Stimulated activated naive CD8-positive, alpha-beta T cell treated with anti-CD3 and anti-CD28 coated beads, Interleukin-15, Interleukin-2, amounts not matched to agents 100 U/mL and 50 U/mL, for 24 hours (primary cell): ENCODE data around the gene CYSTM1.

Experiments used
- ATAC-seq: fragments of 150-1000 bp; cut with Tn5 transposase; one replicate; pipeline ENCODE4 v1.10.0; 2021
- DNase-seq: peaks from one replicate; pipeline ENCODE4 v3.0.0; 2021

The CYSTM1 gene

DNA sequence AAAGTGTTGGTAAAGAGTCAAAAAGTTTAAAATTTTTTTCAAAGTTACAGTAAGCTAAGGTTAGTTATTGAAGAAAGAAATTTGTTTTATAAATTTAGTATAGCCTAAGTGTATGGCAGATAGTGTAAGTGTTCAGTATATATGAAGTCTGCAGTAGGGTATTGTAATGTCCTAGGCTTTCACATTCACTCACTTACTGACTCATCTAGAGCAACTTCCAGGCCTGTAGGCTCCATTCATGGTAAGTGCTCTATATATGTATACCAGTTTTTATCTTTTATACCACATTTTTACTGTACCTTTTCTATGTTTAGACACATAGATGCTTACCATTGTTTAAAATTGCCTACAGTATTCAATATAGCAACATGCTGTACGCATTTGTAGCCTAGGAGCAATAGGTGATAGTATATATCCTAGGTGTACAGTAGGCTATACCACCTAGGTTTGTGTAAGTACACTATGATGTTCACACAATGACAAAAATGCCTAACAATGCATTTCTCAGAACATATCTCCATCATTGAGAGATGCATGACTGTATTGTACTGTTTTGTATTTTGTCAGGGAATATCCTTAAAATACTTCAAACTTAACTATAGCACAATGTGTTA is 38.5 kb downstream of the CYSTM1 start:
- DNase-seq (no peak), ATAC-seq (peak; percentile 66)

DNA sequence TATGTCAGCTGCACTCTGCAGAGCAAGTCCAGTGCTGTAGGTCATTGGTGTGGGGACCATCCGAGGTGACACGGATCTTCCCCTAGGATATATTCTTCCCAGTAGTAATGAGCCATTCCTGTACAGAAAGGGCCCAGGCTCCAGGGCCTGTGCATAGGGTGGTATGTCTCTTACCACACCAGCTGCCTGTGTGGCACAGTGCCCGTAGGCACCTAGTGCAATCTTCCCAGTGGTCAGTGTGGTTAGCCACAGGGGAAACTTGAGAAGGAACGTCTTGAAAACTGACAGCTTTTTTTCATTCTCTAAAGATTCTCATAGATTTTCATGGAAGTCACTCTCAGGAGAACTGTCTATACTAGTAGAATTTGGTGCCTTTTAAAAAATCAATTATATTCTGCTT is 39.8 kb downstream of the CYSTM1 start:
- DNase-seq (peak; percentile 14), ATAC-seq (no peak)

DNA sequence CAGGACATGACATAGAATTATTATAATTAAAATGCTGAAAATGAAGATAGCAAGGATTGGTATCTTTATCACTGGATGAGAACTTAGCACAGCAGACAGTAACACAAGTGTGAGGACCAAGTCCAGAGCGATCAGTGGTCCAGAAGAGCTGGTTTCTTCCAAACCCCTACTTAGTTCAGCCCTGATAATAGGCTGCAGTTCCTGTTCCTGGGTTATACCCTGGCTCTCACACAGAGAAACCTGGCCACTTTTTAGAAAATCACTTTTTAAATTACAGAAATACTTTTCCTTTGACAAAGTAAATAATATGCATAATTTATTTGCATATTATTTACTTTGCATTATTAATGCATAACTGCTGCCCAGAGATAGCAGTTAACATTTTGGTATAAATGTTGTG is 40.3 kb downstream of the CYSTM1 start:
- no peak for DNase-seq
- ATAC-seq = no peak

DNA sequence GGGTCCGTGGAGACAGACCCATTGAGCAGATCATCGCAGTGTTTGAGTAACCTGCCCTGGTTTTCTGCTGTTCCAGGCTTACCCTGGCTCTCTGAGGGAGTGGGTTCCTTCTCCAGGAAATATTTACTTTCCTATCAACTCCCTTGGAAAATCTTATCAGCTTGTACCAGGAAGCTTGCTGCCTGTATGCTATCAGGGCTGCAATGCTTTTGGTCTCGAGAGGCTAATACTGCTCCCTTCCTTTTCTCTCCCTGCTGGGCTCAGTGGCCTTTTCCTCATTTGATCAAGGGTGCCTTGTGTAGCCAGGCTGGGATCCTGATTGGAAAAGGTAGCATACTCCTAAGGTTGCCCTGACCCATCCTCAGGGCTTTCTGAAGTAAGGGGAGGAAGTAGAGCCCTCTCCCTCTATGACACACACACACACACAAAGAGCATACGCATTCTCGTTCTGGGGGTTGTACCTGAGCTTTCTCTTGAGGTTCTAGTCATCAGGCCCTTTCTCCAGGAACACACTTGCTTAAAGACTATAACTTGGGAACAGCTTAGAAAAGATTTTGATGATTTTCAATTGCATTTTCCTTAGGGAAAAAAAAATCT is 41.6 kb downstream of the CYSTM1 start:
- ATAC-seq = no peak
- DNase-seq = no peak

DNA sequence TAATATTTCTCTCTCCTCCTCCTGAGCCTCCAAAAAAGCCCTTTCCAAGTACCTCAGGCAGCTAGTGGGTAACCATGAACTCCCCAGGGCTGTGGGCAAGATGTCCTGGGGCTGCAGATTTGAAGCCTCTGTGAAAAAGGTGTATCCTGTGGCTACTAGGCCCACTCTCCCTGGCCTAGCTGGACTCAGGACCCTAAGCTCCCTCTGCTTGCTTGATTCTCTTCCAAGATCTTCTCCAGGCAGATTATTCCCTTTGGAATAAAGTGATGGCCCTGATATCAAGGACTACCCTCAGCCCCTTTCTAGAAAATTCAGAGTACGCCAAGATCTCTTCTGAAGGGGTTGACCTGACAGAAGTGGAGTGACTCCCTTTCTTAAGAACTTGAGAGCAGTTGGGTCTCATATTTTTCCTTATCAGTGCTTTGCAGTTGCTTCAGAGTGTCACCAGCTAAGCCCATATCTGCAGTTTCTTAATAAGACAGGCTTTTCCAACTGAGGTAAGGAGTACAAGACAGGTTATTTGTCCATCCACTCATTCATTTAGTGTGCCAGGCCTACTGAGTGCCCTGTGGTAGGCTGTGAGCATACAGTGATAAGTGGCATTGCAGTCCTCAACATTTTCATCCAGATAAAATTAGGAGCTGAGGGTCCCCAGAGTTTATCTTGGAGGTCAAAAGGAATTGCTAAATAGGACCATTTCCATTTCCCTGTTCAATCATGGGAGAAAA is 42.5 kb downstream of the CYSTM1 start:
- no peak for DNase-seq
- no peak for ATAC-seq

DNA sequence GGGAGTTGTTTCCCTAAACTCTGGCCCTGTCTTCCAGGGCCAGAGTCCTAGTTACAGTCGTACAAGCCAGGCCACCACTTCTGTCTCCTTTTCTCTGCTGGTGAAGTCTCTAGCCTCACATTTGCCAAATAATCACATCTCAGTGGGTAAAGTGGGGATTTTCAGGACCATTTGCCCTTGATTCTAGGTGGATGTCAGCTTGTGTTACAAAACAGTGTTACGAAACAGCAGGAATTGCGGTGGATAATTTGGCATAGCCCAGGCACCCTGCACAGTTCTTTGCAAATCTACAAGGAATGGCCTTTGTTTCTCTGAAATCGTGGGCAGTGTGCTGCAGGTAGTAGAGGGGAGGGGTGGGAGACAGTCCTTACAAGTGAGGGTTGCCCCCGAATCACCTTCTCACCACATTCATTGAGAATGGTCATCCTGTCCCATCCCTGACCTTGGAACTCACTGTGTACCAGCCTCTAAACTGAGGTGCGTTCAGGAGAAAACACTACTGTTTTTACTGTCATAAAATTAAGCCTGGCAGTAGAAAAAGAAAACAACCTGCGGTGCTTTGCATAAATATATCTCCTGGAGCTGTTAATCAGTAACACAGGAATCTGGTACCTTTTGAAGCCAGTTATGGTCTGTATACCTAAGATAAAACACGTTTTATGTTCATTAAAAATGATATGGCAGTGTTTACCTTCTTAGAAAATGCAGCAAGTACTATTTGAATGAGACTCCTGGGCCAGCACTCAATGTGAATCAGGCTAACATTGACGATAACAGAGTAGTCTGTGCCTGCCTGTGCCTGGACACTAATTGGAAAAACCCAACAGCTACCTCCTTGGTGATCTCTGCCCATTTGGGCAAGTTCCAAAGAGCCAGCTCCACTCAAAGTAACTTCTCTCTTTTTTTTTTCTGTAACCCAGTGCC is 44.3 kb downstream of the CYSTM1 start:
- ATAC-seq (no peak), DNase-seq (no peak)

GRCh38 chr5:140220032-140220697 is 45.2 kb downstream of the CYSTM1 start:
- ATAC-seq (peak; percentile 72), DNase-seq (peak; percentile 20)

DNA sequence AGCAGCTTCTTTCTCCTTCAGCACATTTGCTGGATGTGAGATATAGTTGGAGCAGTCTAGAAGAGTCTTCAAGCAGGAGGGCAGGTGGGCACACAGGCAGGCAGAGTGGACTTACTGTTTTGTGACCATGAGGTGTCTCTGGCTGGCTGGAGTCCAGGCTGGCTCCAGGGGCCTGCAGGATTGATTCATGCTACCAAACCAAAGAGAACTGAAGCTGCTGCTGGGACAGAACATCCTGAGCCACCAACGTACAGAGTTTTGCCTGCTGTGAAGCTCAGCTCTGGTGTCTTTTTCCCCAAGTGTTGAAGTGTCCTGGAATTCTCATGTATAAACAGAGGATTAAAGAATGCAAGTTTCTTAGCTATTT is 45.7 kb downstream of the CYSTM1 start:
- ATAC-seq (no peak), DNase-seq (no peak)

DNA sequence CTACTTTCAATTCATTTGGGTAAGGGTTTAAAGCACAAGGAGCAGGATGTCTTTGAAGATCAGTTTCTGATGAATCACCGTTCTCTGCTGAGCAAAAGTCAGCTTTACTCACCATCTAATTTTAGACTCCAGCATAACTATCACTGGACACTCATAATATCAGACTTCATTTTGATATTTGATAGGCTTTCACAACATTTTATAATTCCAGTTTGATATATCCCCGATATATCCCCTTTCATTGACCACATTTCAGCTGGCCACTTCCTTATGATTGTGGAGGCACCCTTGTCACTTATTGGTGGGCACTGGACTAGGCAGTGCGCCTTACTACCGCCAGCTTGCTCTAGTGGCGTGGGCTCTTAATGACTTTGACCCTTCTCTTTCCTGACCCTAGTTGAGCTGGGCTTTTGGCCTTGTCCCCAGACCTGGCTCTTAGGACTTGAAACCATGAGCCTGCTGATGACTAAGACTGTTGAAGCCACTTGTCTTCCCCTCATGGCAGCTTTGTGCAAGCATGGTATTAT is 46.8 kb downstream of the CYSTM1 start:
- DNase-seq (no peak), ATAC-seq (peak; percentile 67)

- no peak for ATAC-seq
- DNase-seq = no peak
These were observed 47.4 kb downstream of the CYSTM1 start for GRCh38 chr5:140222416-140222815.

DNA sequence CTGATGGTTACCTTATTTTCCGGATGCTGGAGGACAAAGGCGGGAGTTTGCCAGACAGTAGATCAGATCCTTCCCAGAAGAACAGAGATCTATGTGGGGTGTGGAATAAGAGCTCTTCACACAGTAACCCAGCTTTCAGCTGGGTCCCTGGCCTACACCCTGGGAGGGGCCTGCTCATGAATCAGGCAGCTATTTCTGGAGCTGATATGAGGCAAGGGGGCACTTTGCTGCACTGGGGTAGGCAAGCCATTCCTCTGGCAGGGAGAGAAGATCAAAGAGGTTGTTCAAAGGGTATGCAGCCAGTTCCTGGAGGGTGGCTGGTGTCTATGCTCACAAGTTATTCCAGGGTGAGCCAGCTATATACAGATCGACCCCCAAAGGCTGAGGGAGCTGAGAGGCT is 48.6 kb downstream of the CYSTM1 start:
- DNase-seq = no peak
- no peak for ATAC-seq

DNA sequence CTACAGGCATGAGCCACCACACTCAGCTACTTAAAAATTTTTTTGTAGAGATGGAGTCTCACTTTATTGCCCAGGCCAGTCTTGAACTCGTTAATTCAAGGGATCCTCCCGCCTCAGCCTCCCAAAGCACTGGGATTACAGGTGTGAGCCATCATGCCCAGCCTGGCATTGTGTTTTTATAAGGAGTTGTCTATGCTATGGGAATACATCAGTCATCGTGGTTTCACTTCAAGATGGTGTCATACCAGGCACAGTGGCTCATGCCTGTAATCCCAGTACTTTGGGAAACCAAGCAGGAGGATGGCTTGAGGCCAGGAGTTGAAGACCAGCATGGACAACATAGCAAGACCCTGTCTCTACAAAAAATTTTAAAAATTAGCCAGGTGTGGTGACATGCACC is 49.7 kb downstream of the CYSTM1 start:
- DNase-seq = no peak

GRCh38 chr5:140225396-140225795 is 50.4 kb downstream of the CYSTM1 start:
- no peak for ATAC-seq
- DNase-seq = no peak

More for the DNA sequence above, 49.7 kb downstream of the CYSTM1 start:
- ATAC-seq = no peak

- no peak for DNase-seq
- no peak for ATAC-seq
These were observed 52.1 kb downstream of the CYSTM1 start for GRCh38 chr5:140227046-140227445.

GRCh38 chr5:140228364-140228837 is 53.4 kb downstream of the CYSTM1 start:
- DNase-seq (no peak), ATAC-seq (no peak)

DNA sequence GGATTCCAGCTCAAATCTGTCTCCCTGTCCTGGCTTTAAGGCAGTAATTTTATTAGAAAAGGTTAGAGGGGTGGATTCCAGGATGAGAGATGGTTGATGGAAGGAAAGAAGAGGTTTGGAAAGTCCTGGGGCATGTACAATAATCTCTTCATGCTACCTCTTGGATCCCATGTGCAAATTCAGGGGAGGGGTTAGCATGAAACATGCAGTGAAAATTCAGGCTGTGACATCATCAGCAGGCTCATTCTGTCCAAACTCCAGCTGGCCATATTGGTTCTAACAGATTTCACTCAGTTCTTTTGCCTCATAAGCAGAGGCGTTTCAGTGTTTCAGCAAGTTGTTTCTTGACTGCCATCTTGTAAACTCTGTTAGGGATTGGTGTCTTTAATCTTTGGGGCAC is 55.4 kb downstream of the CYSTM1 start:
- no peak for ATAC-seq
- DNase-seq = no peak

DNA sequence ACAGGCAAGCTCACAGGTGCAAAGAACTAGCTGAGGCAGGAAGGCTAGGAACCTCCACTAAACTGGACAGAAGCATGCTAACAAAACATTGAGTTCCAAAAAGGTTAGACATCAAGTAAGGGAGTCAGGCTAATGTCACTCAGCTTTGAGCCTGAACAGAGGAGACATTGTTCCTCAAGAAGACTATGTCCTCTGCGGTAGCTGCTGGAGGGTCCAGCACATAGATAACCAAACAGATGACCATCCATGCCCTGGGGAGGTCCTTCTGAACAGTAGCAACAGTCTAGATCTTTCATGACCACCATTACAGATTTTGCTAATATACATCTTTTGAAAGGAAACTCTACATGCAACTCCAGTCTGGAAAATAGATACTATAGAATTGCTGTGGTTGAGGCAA is 57.7 kb downstream of the CYSTM1 start:
- DNase-seq = no peak
- ATAC-seq = no peak

- DNase-seq (no peak), ATAC-seq (peak; percentile 40)
These were observed 59.5 kb downstream of the CYSTM1 start for GRCh38 chr5:140234377-140234989.

DNA sequence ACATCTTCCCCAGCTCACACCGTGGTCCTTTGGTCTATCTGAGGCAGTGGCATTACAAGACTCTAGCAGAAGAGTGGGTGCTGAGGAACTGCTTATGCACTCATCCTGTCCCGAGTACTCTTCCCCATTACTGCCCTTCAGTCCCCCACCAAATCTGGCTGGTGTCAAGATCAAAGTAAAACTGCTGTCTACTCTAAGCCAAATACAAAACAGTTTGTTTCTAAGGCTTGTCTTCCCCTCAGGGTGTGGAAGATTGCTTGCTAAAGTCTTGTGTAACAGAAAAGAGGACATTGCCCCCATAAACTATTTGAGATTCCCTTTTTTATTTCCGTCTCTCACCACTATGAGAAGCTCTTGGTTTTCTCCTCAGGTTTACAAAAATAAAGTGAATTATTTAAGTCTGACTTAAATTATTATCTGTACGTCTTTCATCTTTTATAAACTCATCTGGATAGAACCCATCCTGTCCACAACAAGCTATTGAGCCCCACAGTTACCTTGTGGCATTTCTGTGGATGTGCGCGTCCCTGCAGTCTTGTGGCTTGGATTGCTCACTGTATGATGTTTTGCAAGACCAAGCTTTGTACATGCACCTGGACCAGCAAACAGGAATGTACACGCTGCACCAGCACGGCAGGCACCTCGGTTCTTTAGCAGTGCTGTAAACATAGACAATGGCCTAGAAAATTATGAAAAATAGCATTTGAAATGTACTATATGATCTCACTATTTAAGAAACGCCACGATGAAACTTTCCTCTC is 61.0 kb downstream of the CYSTM1 start:
- no peak for DNase-seq
- ATAC-seq = no peak

DNA sequence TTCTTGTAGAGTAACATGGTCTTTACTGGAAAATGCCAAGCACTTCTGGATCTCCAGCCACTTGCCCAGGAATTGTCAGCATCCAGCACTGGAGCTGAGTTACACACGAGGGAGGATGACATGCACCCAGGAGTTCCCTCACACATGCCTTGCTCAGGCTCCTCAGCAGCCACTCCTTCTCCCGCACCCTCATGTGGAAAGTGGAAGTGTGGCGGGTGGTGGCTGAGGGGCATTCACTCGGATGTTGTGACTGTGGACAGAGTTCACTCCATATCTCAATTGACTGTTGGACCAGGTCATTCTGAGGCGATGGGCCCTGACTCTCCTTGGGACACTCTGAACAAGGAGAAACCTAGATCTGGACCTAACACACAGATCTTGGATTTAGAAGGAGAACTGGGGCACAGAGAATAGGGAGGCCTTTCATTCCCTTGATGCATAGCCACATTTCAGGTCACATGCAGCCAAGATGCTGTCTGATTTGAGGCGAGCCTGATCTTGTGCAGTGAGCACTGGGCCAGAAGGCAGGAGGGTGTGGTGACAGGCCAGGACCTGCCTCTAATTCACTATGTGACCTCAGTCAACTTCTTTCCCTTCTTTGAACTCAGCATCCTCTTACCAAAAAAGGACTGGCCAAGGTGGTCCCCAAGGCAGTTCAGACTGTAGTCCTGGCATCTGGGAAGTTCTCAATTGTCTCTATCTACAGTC is 62.1 kb downstream of the CYSTM1 start:
- ATAC-seq = no peak
- no peak for DNase-seq
